GM18870 (cell line): ENCODE measurements around the gene MSRB2.

Source experiments
- ATAC-seq: cut with Tn5 transposase; IDR thresholded peaks from one replicate; pipeline ENCODE4 v1.9.1; 2021; ENCODE audit warnings: moderate library complexity; ENCODE audit not compliant: unreplicated experiment

Gene MSRB2

DNA sequence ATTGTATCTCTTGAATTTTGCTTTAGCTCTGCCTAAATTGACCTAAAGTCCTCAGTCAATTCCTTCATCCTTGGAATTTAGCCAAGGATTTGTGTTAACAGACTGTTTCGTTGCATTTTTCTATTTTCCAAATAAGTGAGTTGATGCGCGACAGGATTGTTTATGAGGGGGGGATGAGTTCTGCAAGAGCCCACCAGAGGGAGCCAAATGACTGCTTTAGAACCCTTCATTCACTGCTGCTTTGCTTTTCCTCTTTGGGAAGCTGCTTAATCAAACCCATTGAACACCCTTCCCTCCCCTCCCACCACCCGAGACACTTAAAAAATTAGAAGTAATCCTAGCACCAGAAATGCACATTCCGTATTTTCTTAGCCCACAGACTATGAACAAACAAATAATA, 63.0 kb downstream of the MSRB2 start:
- peak; percentile 64 for ATAC-seq

DNA sequence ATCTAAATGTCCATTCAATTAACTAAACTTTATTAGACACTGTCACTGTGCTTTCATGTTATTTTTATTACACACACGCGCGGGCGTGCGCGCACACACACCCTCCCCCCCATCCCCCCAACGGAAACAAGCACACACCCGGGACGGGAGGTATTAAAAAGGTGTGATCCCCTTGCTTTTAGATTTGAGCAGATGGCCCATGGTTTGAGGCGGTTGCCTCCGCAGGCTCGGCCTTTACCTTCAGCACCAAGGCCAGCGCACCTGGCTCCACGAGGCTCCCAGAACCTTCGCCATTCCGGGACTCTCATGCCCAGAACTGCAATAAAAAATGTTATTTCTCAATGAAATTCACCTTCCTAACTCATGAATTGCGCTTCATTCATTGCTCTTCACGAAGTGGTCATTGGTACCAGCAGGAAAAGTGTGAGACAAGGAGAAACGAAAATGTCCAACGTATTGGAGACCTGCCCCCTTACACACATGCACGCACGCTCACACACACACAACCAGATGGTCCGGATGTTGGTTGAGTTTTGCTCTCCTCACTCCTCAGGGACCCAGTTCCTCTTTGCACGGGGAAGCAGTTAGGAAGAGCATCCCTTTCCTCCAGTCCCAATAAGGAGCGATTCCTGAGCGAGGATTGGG, 76.0 kb downstream of the MSRB2 start:
- no peak for ATAC-seq
